ENCODE data around the gene SDC3.
"Not testable (repeated sequence)": the region's sequence is repeated elsewhere in the genome, so short reads cannot be mapped to it uniquely, and the experiment has no call there.

SDC3 gene

GRCh38 chr1:30872948-30873263 is 35.7 kb downstream of the SDC3 start:
- Histone ChIP-seq H3K4me1 (ENCODE audit: insufficient read depth, low read length) (peaks cover 16% of the 10 kb centered on the region; the same call in 1 of the 2 replicates), H3K9ac (ENCODE audit: low read depth, low read length) (no peak overlapping the region), H3K9me3 (ENCODE audit: control insufficient read depth, insufficient read depth, low read length) (peaks cover 9% of the 10 kb centered on the region; the same call in 1 of the 2 replicates), H3K36me3 (ENCODE audit: insufficient read depth, low read length) (peaks cover 9% of the 10 kb centered on the region)

- H3K36me3 ChIP-seq (ENCODE audit: insufficient read depth, low read length), result peaks cover 9% of the 10 kb centered on the region
- peaks cover 9% of the 10 kb centered on the region; the same call in 1 of the 2 replicates for H3K9me3 ChIP-seq (ENCODE audit: control insufficient read depth, insufficient read depth, low read length)
- H3K9ac ChIP-seq (ENCODE audit: low read depth, low read length), result no peak overlapping the region
- H3K4me1 ChIP-seq (ENCODE audit: insufficient read depth, low read length), result peaks cover 9% of the 10 kb centered on the region; the same call in 1 of the 2 replicates
Observed at GRCh38 chr1:30872033-30872947, 36.3 kb downstream of the SDC3 start.

GRCh38 chr1:30871276-30871871 is 37.2 kb downstream of the SDC3 start:
- H3K4me1 ChIP-seq (ENCODE audit: insufficient read depth, low read length), result 0 out of 2 replicates have a peak, but pooled peaks cover 7% of the 10 kb centered on the region
- H3K9ac ChIP-seq (ENCODE audit: low read depth, low read length), result no peak overlapping the region
- peaks cover 9% of the 10 kb centered on the region; the same call in 1 of the 2 replicates for H3K9me3 ChIP-seq (ENCODE audit: control insufficient read depth, insufficient read depth, low read length)
- H3K36me3 ChIP-seq (ENCODE audit: insufficient read depth, low read length), result peaks cover 9% of the 10 kb centered on the region

- Histone ChIP-seq H3K9me3 (ENCODE audit: control insufficient read depth, insufficient read depth, low read length) (peaks cover 9% of the 10 kb centered on the region; the same call in 1 of the 2 replicates), H3K36me3 (ENCODE audit: insufficient read depth, low read length) (peaks cover 9% of the 10 kb centered on the region), H3K4me1 (ENCODE audit: insufficient read depth, low read length) (0 out of 2 replicates have a peak, but pooled peaks cover 7% of the 10 kb centered on the region), H3K9ac (ENCODE audit: low read depth, low read length) (no peak overlapping the region)
Observed at GRCh38 chr1:30870656-30871055, 37.9 kb downstream of the SDC3 start.

GRCh38 chr1:30870035-30870434 is 38.5 kb downstream of the SDC3 start:
- no peak overlapping the region for H3K9ac ChIP-seq (ENCODE audit: low read depth, low read length)
- H3K9me3 ChIP-seq (ENCODE audit: control insufficient read depth, insufficient read depth, low read length), result peaks cover 9% of the 10 kb centered on the region; the same call in 1 of the 2 replicates
- H3K36me3 ChIP-seq (ENCODE audit: insufficient read depth, low read length), result peaks cover 9% of the 10 kb centered on the region
- H3K4me1 ChIP-seq (ENCODE audit: insufficient read depth, low read length), result 0 out of 2 replicates have a peak, but pooled peaks cover 7% of the 10 kb centered on the region

GRCh38 chr1:30868833-30869435 is 39.6 kb downstream of the SDC3 start:
- Histone ChIP-seq H3K9ac (ENCODE audit: low read depth, low read length) (no peak overlapping the region), H3K4me1 (ENCODE audit: insufficient read depth, low read length) (0 out of 2 replicates have a peak, but pooled peaks cover 7% of the 10 kb centered on the region), H3K9me3 (ENCODE audit: control insufficient read depth, insufficient read depth, low read length) (peaks cover 9% of the 10 kb centered on the region; the same call in 1 of the 2 replicates), H3K36me3 (ENCODE audit: insufficient read depth, low read length) (peaks cover 9% of the 10 kb centered on the region)

- not testable (repeated sequence) for H3K9ac ChIP-seq (ENCODE audit: low read depth, low read length); H3K4me1 ChIP-seq (ENCODE audit: insufficient read depth, low read length); H3K9me3 ChIP-seq (ENCODE audit: control insufficient read depth, insufficient read depth, low read length); H3K36me3 ChIP-seq (ENCODE audit: insufficient read depth, low read length)
Observed at GRCh38 chr1:30868057-30868456, 40.5 kb downstream of the SDC3 start.

GRCh38 chr1:30867537-30867936 is 41.0 kb downstream of the SDC3 start:
- Histone ChIP-seq H3K9ac (ENCODE audit: low read depth, low read length) (no peak overlapping the region), H3K36me3 (ENCODE audit: insufficient read depth, low read length) (peaks cover 6% of the 10 kb centered on the region), H3K9me3 (ENCODE audit: control insufficient read depth, insufficient read depth, low read length) (peaks cover 4% of the 10 kb centered on the region; the same call in 1 of the 2 replicates), H3K4me1 (ENCODE audit: insufficient read depth, low read length) (0 out of 2 replicates have a peak, but pooled peaks cover 7% of the 10 kb centered on the region)

- Histone ChIP-seq H3K36me3 (ENCODE audit: insufficient read depth, low read length) (no peaks in the 10 kb centered on the region; the same call in 1 of the 2 replicates), H3K9me3 (ENCODE audit: control insufficient read depth, insufficient read depth, low read length) (no peaks in the 10 kb centered on the region), H3K9ac (ENCODE audit: low read depth, low read length) (no peak overlapping the region), H3K4me1 (ENCODE audit: insufficient read depth, low read length) (0 out of 2 replicates have a peak, but pooled peaks cover 6% of the 10 kb centered on the region)
Observed at GRCh38 chr1:30866594-30866993, 42.0 kb downstream of the SDC3 start.

GRCh38 chr1:30864681-30865080 is 43.9 kb downstream of the SDC3 start:
- no peaks in the 10 kb centered on the region for H3K36me3 ChIP-seq (ENCODE audit: insufficient read depth, low read length)
- H3K9ac ChIP-seq (ENCODE audit: low read depth, low read length), result no peak overlapping the region
- no peaks in the 10 kb centered on the region for H3K9me3 ChIP-seq (ENCODE audit: control insufficient read depth, insufficient read depth, low read length)
- no peaks in the 10 kb centered on the region for H3K4me1 ChIP-seq (ENCODE audit: insufficient read depth, low read length)

- no peaks in the 10 kb centered on the region for H3K36me3 ChIP-seq (ENCODE audit: insufficient read depth, low read length)
- no peaks in the 10 kb centered on the region for H3K4me1 ChIP-seq (ENCODE audit: insufficient read depth, low read length)
- no peaks in the 10 kb centered on the region for H3K9me3 ChIP-seq (ENCODE audit: control insufficient read depth, insufficient read depth, low read length)
- H3K9ac ChIP-seq (ENCODE audit: low read depth, low read length), result no peak overlapping the region
Observed at GRCh38 chr1:30863858-30864604, 44.5 kb downstream of the SDC3 start.

GRCh38 chr1:30860320-30860652 is 48.3 kb downstream of the SDC3 start:
- H3K9ac ChIP-seq (ENCODE audit: low read depth, low read length), result no peak overlapping the region
- H3K4me1 ChIP-seq (ENCODE audit: insufficient read depth, low read length), result peaks cover 20% of the 10 kb centered on the region
- H3K9me3 ChIP-seq (ENCODE audit: control insufficient read depth, insufficient read depth, low read length), result no peaks in the 10 kb centered on the region
- no peaks in the 10 kb centered on the region for H3K36me3 ChIP-seq (ENCODE audit: insufficient read depth, low read length)

GRCh38 chr1:30857964-30858363 is 50.6 kb downstream of the SDC3 start:
- H3K9ac ChIP-seq (ENCODE audit: low read depth, low read length), result no peak overlapping the region
- no peaks in the 10 kb centered on the region for H3K36me3 ChIP-seq (ENCODE audit: insufficient read depth, low read length)
- peaks cover 31% of the 10 kb centered on the region for H3K4me1 ChIP-seq (ENCODE audit: insufficient read depth, low read length)
- no peaks in the 10 kb centered on the region for H3K9me3 ChIP-seq (ENCODE audit: control insufficient read depth, insufficient read depth, low read length)

- Histone ChIP-seq H3K4me1 (ENCODE audit: insufficient read depth, low read length) (peaks cover 31% of the 10 kb centered on the region), H3K9me3 (ENCODE audit: control insufficient read depth, insufficient read depth, low read length) (no peaks in the 10 kb centered on the region)
Observed at GRCh38 chr1:30857062-30857461, 51.5 kb downstream of the SDC3 start.

More at GRCh38 chr1:30857062-30857461, 51.5 kb downstream of the SDC3 start:
- H3K36me3 ChIP-seq (ENCODE audit: insufficient read depth, low read length), result no peaks in the 10 kb centered on the region
- no peak overlapping the region for H3K9ac ChIP-seq (ENCODE audit: low read depth, low read length)
